B cell (primary cell): ENCODE results near the gene PHACTR1. TPM values are rescaled to one million over a fixed set of nuclear protein-coding genes. Genes with fewer than 3 reads are reported as not detected.

Experiments
- ATAC-seq: fragments of 200-7000 bp; cut with Tn5 transposase; one replicate; pipeline ENCODE4 v1.10.0; 2021; ENCODE audit warnings: low read depth, mild to moderate bottlenecking, moderate number of reproducible peaks, moderate library complexity
- CTCF ChIA-PET: fragments of 350-600 bp; sonication (Branson Sonifier 250); formaldehyde crosslinking; loops from one replicate; lab custom pipeline; 2021; ENCODE audit warnings: antibody characterized with exemption, inconsistent platforms; lab: Charles Lee
- POLR2A ChIA-PET: fragments of 350-600 bp; sonication (Branson Sonifier 250); formaldehyde crosslinking; loops from one replicate; lab custom pipeline; 2021; ENCODE audit warnings: antibody characterized with exemption; lab: Charles Lee
- DNase-seq: peaks from one replicate; pipeline ENCODE4 v3.0.0; 2013
- H2AFZ ChIP-seq: 2 replicates; pipeline ENCODE4 v1.6.1; 2012; ENCODE audit warnings: mild to moderate bottlenecking, low read depth, low read length; ENCODE audit not compliant: insufficient read depth, poor library complexity, severe bottlenecking
- H3K27ac ChIP-seq, 2 donors: 1 replicate in 1 of 2; 2 replicates in 1 of 2; pipeline ENCODE4 v1.5.1; 2012 to 2013; ENCODE audit warnings: low read length in 2 of 2, mild to moderate bottlenecking in 2 of 2, moderate library complexity in 1 of 2
- H3K27me3 ChIP-seq, 4 experiments: fragments of 200-600 bp in 1 of 4; sonication (generic) in 1 of 4; replicated peaks in 1 of 4; 1 replicate in 2 of 4; 2 replicates in 2 of 4; pipeline versions ENCODE4 v1.6.1 to v1.7.0; 2013 to 2016; ENCODE audit warnings: low read length in 3 of 4, mild to moderate bottlenecking in 2 of 4, mixed read lengths in 1 of 4, moderate library complexity in 1 of 4; ENCODE audit not compliant: insufficient read depth in 4 of 4, control insufficient read depth in 3 of 4; ENCODE audit errors: control extremely low read depth in 1 of 4
- H3K36me3 ChIP-seq, 2 experiments: replicated peaks in 1 of 2; 1 replicate in 1 of 2; 2 replicates in 1 of 2; pipeline versions ENCODE4 v1.6.1 to v1.7.1; 2013; ENCODE audit warnings: low read length in 1 of 2; ENCODE audit not compliant: insufficient read depth in 2 of 2, control insufficient read depth in 1 of 2; ENCODE audit errors: control extremely low read depth in 1 of 2, extremely low read depth in 1 of 2
- H3K4me1 ChIP-seq, 2 donors: fragments of 200-600 bp in 1 of 2; sonication (generic) in 1 of 2; 1 replicate in 1 of 2; 2 replicates in 1 of 2; pipeline versions ENCODE4 v1.5.1 to v1.6.1; 2013 to 2017; ENCODE audit warnings: low read length in 2 of 2; ENCODE audit not compliant: control insufficient read depth in 2 of 2, insufficient read depth in 2 of 2
- H3K4me2 ChIP-seq: replicated peaks from 2 replicates; pipeline ENCODE3; 2012; ENCODE audit warnings: mild to moderate bottlenecking, low read depth, low read length; ENCODE audit not compliant: poor library complexity, severe bottlenecking
- H3K4me3 ChIP-seq, 5 experiments: fragments of 200-600 bp in 1 of 5; sonication (generic) in 1 of 5; 1 replicate in 3 of 5; 2 replicates in 2 of 5; pipeline versions ENCODE4 v1.5.1 to v1.7.0; 2011 to 2016; ENCODE audit warnings: low read length in 4 of 5, mild to moderate bottlenecking in 4 of 5, low read depth in 2 of 5, control low read depth in 1 of 5, moderate library complexity in 1 of 5; ENCODE audit not compliant: insufficient read depth in 1 of 5; ENCODE audit errors: control extremely low read depth in 1 of 5, extremely low read depth in 1 of 5
- H3K79me2 ChIP-seq: fragments of 200-600 bp; sonication (generic); one replicate; pipeline ENCODE4 v1.6.0; 2016; ENCODE audit warnings: low read length; ENCODE audit not compliant: control insufficient read depth, insufficient read depth
- H3K9ac ChIP-seq: fragments of 200-600 bp; sonication (generic); 2 replicates; pipeline ENCODE4 v1.6.1; 2017; ENCODE audit warnings: mild to moderate bottlenecking, low read length, moderate library complexity
- H3K9me3 ChIP-seq, 3 donors: one replicate each; pipeline versions ENCODE4 v1.6.1 to v1.7.1; 2013; ENCODE audit warnings: low read length in 2 of 3; ENCODE audit not compliant: control insufficient read depth in 2 of 3, insufficient read depth in 1 of 3; ENCODE audit errors: control extremely low read depth in 1 of 3
- H4K20me1 ChIP-seq: 2 replicates; pipeline ENCODE4 v1.6.0; 2012; ENCODE audit warnings: mild to moderate bottlenecking, low read length; ENCODE audit not compliant: insufficient read depth, control insufficient read depth, poor library complexity, severe bottlenecking
- H3K27ac Mint-ChIP-seq: one replicate; pipeline ENCODE4 v1.8.0; 2021; ENCODE audit warnings: mixed read lengths
- H3K27me3 Mint-ChIP-seq: one replicate; pipeline ENCODE4 v1.8.0; 2021; ENCODE audit warnings: mixed read lengths
- H3K4me1 Mint-ChIP-seq: one replicate; pipeline ENCODE4 v1.8.0; 2021; ENCODE audit warnings: mixed read lengths
- H3K4me3 Mint-ChIP-seq: one replicate; pipeline ENCODE4 v1.8.0; 2021; ENCODE audit warnings: mixed read lengths
- H3K9me3 Mint-ChIP-seq: one replicate; pipeline ENCODE4 v1.8.0; 2022; ENCODE audit warnings: mixed read lengths; ENCODE audit not compliant: insufficient read depth
- EZH2 ChIP-seq: IDR thresholded peaks from 2 replicates; pipeline ENCODE4 v1.6.1; 2012; ENCODE audit warnings: borderline replicate concordance, low read depth, mild to moderate bottlenecking, moderate library complexity, low read length; ENCODE audit not compliant: insufficient read depth, poor library complexity, severe bottlenecking
- WGBS: methylation state at CpG from one replicate; pipeline ENCODE4 v1.1.5; 2013; ENCODE audit warnings: missing lambda C conversion rate; ENCODE audit not compliant: insufficient coverage; 5-methylcytosine and 5-hydroxymethylcytosine counted together
- intact Hi-C: fragments of 100-400 bp; cut with micrococcal nuclease; formaldehyde crosslinking; loops from one replicate; pipeline ENCODE4 v1.10.0; 2022
- polyA plus RNA-seq: library from polyadenylated mRNA; depleted of rRNA; stranded (reverse); fragments of >200 nt; gene quantifications from 2 replicates; pipeline ENCODE4 v1.2.3, GENCODE V29; 2012
- total RNA-seq, 2 donors: library from RNA; stranded (reverse); fragments of 120-200 nt in 1 of 2; gene quantifications; 1 replicate in 1 of 2; 2 replicates in 1 of 2; pipeline versions ENCODE4 v1.2.3 to v1.2.4, GENCODE V29; 2013 to 2022
- TF ChIP-seq, protein P1 (sequence below): fragments of 200-600 bp; IDR thresholded peaks from one replicate; pipeline ENCODE4 v1.8.0; 2022; ENCODE audit warnings: antibody characterized with exemption, mild to moderate bottlenecking

The PHACTR1 gene
- total and polyA plus RNA-seq, 2 donors (not counting 1 experiment from before 2014, with no cell fraction given) = 30.2 to 129 TPM

DNA sequence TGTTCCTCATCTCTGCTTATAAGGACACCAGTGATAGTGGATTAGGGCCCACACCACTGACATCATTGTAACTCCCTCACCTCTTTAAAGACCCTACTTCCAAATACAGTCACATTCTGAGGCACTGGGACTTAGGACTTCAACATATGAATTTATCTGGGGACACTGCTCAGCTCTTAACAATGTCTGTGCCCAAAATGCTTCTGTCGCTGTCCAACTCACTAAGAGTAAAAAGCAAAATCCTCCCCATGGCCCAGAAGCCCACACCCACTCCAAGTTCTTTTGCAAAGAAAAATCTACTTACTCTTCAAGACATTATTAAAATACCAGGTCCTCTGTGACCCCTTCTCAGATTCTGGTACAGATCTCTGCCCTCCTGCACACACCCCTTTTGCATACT, 495.5 kb downstream of the PHACTR1 start:
- POLR2A ChIA-PET = no interaction called here
- no peaks in the 10 kb centered on the region for H3K36me3 ChIP-seq

DNA sequence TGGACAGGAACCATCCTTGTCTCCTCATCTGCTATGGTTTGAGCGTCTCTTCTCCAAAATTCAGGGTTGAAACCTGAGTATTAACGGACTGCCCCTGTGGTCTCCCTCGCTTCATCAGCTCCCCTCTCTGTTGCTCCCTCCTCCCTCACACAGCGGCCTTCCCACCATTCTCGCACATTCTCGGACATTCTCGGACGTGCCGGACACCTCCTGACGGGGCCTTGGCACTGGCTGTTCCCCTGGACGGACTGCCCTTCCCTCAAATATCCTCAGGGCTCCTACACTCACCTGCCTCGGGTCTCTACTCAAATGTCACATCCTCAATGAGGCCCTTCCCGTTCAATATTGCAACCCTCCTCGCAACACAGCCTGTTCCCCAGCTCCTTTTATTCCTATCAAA, 496.0 kb downstream of the PHACTR1 start:
- 96% methylated on average over 14 of the region's 14 CpGs for WGBS
- POLR2A ChIA-PET = no interaction called here
- Histone ChIP-seq H3K9ac (no peak overlapping the region), H2AFZ (no peak overlapping the region), H3K27ac (no peak overlapping the region), H3K27me3 (no peaks in the 10 kb centered on the region), H3K36me3 (no peaks in the 10 kb centered on the region), H3K4me3 (no peak overlapping the region), H4K20me1 (no peaks in the 10 kb centered on the region), H3K79me2 (no peaks in the 10 kb centered on the region), H3K4me2 (no peak overlapping the region), H3K4me1 (peaks cover 11 to 12% of the 10 kb centered on the region in 2 donors), H3K9me3 (no peaks in the 10 kb centered on the region)
- Mint-ChIP-seq H3K4me1 (peaks cover 14% of the 10 kb centered on the region), H3K9me3 (no peaks in the 10 kb centered on the region), H3K4me3 (no peak overlapping the region), H3K27ac (no peak overlapping the region), H3K27me3 (no peaks in the 10 kb centered on the region)
- intact Hi-C loops = no loop called here
- CTCF ChIA-PET = no interaction called here
- no peak for DNase-seq
- TF ChIP-seq, protein P1, sequence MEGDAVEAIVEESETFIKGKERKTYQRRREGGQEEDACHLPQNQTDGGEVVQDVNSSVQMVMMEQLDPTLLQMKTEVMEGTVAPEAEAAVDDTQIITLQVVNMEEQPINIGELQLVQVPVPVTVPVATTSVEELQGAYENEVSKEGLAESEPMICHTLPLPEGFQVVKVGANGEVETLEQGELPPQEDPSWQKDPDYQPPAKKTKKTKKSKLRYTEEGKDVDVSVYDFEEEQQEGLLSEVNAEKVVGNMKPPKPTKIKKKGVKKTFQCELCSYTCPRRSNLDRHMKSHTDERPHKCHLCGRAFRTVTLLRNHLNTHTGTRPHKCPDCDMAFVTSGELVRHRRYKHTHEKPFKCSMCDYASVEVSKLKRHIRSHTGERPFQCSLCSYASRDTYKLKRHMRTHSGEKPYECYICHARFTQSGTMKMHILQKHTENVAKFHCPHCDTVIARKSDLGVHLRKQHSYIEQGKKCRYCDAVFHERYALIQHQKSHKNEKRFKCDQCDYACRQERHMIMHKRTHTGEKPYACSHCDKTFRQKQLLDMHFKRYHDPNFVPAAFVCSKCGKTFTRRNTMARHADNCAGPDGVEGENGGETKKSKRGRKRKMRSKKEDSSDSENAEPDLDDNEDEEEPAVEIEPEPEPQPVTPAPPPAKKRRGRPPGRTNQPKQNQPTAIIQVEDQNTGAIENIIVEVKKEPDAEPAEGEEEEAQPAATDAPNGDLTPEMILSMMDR = no peak
- no peak for TF ChIP-seq EZH2
- ATAC-seq = no peak

More for the DNA sequence above, 495.5 kb downstream of the PHACTR1 start:
- no peaks in the 10 kb centered on the region for H3K27me3 Mint-ChIP-seq
- TF ChIP-seq, protein P1 = no peak
- TF ChIP-seq EZH2 = no peak
- H3K27ac ChIP-seq = no peak overlapping the region
- peaks cover 10% of the 10 kb centered on the region for H3K4me1 Mint-ChIP-seq
- H3K9me3 ChIP-seq = no peaks in the 10 kb centered on the region
- DNase-seq (no peak), ATAC-seq (no peak)
- H3K79me2 ChIP-seq = no peaks in the 10 kb centered on the region
- no peak overlapping the region for H3K9ac ChIP-seq
- no peak overlapping the region for H2AFZ ChIP-seq
- CTCF ChIA-PET = no interaction called here
- H3K9me3 Mint-ChIP-seq = no peaks in the 10 kb centered on the region
- no peaks in the 10 kb centered on the region for H3K27me3 ChIP-seq
- WGBS = no CpG with 5 or more reads among the region's 1 CpG
- H3K4me1 ChIP-seq = peaks cover 7% of the 10 kb centered on the region in 2 donors
- intact Hi-C loops = no loop called here
- no peak overlapping the region for H3K4me3 ChIP-seq
- H4K20me1 ChIP-seq = no peaks in the 10 kb centered on the region
- no peak overlapping the region for H3K27ac Mint-ChIP-seq
- H3K4me3 Mint-ChIP-seq = no peak overlapping the region
- H3K4me2 ChIP-seq = no peak overlapping the region
